Fibroblast of pulmonary artery (primary cell): ENCODE measurements around the gene AGA.

Source experiments
- DNase-seq: peaks from one replicate; pipeline ENCODE4 v3.0.0-alpha.2; 2010; ENCODE audit warnings: low read depth
- H3K4me3 ChIP-seq: replicated peaks from 2 replicates; pipeline ENCODE4 v1.5.1; 2011; ENCODE audit warnings: low read depth, mild to moderate bottlenecking, control low read depth, low read length, moderate library complexity
- TF ChIP-seq, protein P1 (sequence below): IDR thresholded peaks from 2 replicates; pipeline ENCODE4 v1.5.1; 2011; ENCODE audit warnings: mild to moderate bottlenecking, control low read depth, low read length, inconsistent platforms; ENCODE audit errors: missing control alignments

AGA gene

DNA sequence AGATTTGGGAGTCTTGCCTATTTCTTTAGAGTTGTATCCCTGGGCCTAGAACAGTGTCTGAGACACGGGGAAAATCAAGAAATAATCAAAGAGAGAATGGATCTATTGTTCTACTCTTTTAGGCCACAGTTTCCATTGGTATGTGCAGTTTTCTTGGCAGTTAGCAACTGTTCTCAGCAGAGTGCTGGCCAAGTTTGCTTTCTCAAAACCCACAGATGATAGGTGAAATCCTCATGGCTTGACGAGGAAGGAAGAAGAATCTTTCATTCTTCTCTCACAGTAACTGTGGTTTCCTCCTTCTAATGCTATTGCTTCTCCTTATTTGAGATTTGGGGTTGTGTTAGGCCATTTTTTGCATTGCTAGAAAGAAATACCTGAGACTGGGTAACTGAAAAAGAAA lies 42.2 kb downstream of the AGA start:
- no peak overlapping the region for H3K4me3 ChIP-seq
- TF ChIP-seq, protein P1, sequence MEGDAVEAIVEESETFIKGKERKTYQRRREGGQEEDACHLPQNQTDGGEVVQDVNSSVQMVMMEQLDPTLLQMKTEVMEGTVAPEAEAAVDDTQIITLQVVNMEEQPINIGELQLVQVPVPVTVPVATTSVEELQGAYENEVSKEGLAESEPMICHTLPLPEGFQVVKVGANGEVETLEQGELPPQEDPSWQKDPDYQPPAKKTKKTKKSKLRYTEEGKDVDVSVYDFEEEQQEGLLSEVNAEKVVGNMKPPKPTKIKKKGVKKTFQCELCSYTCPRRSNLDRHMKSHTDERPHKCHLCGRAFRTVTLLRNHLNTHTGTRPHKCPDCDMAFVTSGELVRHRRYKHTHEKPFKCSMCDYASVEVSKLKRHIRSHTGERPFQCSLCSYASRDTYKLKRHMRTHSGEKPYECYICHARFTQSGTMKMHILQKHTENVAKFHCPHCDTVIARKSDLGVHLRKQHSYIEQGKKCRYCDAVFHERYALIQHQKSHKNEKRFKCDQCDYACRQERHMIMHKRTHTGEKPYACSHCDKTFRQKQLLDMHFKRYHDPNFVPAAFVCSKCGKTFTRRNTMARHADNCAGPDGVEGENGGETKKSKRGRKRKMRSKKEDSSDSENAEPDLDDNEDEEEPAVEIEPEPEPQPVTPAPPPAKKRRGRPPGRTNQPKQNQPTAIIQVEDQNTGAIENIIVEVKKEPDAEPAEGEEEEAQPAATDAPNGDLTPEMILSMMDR: no peak
- DNase-seq: peak; percentile 25

DNA sequence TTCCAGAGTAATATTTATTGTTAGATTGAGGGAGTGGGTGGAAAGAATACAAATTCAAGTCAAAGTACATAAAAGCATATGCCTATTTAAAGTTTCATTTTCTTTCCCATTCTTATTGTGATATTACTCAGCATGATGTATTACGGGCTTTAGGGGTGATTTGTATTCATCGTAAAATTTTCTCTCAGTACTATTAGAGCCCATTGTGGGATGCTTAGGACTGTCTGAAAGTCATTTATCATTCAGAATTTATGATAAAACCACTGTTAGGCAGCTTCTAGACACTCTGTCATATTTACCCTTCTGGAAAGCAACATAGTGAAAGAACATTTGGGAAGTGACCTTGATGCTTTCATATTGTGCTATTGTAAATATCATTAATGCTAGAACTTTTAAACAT lies 45.9 kb downstream of the AGA start:
- DNase-seq: no peak
- TF ChIP-seq, protein P1: no peak
- no peak overlapping the region for H3K4me3 ChIP-seq

DNA sequence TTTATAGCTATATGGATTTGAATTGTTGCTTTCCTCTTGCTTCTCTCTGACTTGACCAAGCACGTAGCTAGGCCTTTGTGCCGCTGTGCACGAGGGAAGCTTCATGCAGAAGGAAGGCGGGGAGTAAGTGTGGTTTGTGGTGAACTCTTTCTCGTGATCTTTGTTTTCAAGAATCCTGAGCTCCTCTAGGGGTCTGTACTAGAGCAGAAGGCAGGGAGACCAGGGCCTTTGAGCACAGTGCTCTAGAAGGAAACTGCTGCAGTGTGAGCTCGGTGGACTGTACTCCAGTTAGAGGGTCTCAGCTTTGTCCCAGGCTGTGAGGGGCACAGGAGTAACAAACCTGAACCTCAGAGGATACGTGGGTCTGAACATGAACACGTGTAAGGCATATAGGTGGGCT lies 49.0 kb downstream of the AGA start:
- no peak overlapping the region for H3K4me3 ChIP-seq
- TF ChIP-seq, protein P1: no peak
- no peak for DNase-seq

DNA sequence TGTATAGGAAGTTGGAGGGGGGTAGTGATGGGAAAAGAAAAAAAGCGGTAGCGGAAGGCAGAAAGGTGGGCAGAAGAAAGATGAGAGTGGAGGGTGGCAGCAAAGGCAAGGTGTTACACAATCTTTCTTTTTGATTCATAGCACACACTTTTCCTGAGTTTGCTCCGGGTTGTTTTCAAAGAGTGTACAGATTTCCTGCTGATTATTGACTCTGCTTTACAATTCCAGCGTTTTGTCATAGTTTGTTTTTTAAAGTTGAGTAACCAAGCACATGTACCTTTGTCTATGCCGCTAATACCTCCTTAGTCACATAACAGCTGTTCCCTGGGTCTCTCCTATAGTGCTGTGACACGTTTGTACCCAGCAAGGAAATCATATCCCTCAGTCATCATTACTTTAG lies 50.3 kb downstream of the AGA start:
- TF ChIP-seq, protein P1: no peak
- H3K4me3 ChIP-seq: no peak overlapping the region
- no peak for DNase-seq

DNA sequence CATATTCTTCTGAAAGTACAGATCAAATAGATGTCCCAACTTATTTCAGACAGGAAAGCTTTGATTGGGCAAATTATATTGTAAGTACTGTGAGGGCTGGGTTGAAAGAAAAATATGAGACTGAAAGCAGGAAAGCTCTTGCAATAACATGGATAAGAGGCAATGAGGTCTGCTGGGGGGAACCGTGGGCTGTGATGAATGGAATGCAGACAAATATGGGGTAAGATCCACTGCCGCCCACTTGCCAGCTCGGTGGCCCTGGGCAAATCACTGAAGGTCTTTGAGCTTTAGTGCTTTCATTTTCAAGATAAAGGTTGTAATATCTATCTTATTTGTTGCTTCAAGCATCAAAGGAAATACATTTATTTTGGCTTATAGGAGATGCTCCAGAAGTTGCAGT lies 51.0 kb downstream of the AGA start:
- peak; percentile 28 for DNase-seq
- no peak overlapping the region for H3K4me3 ChIP-seq
- TF ChIP-seq, protein P1: no peak

DNA sequence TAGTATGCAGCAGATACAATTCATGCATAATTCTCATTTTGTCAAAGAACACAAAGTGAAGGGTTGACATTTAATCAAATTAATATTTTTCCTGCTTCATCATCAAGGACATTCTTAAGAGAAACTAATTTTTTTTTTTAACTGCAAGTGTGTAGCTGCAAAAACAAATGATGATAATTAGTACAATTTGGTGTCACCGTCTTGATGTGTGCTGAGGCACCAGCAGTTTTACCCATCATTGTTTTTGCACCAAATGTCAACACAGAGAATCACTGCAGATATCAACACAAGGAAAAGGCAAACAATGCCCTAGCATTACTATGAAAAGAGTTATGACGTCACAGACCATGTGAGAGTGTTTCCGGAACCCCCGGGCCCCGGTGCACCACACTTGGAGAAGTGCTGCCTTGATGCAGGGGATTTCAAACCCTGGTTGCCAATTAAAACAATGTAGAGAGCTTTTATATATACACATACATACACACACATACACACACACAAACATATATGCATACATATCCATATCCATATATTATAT lies 55.9 kb downstream of the AGA start:
- no peak overlapping the region for H3K4me3 ChIP-seq

DNA sequence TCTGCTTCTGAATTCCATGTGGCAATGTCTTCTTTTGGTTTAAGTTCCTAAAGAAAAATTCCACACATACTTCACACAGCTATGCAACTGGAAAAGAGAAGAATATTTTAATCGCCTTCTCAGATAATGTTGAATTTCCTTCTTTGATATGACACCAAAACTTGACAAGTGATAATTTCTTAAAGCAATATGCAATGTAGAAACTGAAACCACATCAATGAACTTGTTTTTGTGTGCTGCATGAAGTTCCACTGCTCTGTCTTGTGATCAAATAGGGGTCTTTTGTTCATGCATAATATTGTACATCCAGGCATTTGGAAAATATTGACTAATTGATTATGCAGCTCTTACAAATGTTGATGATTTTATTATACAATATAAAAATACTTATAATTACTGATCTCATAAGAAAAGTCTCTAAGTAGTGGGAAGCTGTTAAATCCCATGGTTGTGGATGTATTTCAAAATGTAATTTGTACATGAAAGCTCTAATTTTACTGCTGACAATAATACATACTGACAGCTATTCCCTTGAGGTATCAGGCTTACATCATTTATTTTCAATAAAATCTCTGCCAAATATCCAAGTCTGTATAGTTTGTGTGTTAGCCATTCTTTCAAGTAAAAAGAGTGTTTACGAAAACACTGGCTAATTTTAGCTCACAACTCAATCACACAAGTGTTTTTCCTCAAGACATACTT lies 56.5 kb downstream of the AGA start:
- DNase-seq: no peak
- TF ChIP-seq, protein P1: no peak
- no peak overlapping the region for H3K4me3 ChIP-seq

More for the DNA sequence above, 55.9 kb downstream of the AGA start:
- no peak for DNase-seq
- TF ChIP-seq, protein P1: no peak
